Activated CD4-positive, alpha-beta T cell treated with anti-CD3 and anti-CD28 coated beads, Interleukin-2, amount 10 ng/mL, durations not matched to agents 7 days and 5 days (primary cell): ENCODE data around the gene C19orf85. TPM values are rescaled to one million over a fixed set of nuclear protein-coding genes. Genes with fewer than 3 reads are reported as not detected.

Source experiments
- CTCF ChIA-PET: fragments of 350-600 bp; sonication (Branson Sonifier 250); formaldehyde crosslinking; loops from one replicate; lab custom pipeline; 2021; ENCODE audit warnings: antibody characterized with exemption; lab: Charles Lee
- POLR2A ChIA-PET: fragments of 350-600 bp; sonication (Branson Sonifier 250); formaldehyde crosslinking; loops from one replicate; lab custom pipeline; 2021; ENCODE audit warnings: antibody characterized with exemption; lab: Charles Lee
- DNase-seq: peaks from one replicate; pipeline ENCODE4 v3.0.0-alpha.2; 2020
- H3K27ac Mint-ChIP-seq: one replicate; pipeline ENCODE4 v1.8.0; 2021; ENCODE audit warnings: mild to moderate bottlenecking, moderate library complexity, mixed read lengths
- H3K27me3 Mint-ChIP-seq: one replicate; pipeline ENCODE4 v1.8.0; 2021; ENCODE audit warnings: mixed read lengths
- H3K36me3 Mint-ChIP-seq: one replicate; pipeline ENCODE4 v1.8.0; 2021; ENCODE audit warnings: low read depth, mixed read lengths
- H3K4me1 Mint-ChIP-seq: one replicate; pipeline ENCODE4 v1.8.0; 2021; ENCODE audit warnings: mixed read lengths
- H3K4me3 Mint-ChIP-seq: one replicate; pipeline ENCODE4 v1.8.0; 2021; ENCODE audit warnings: mild to moderate bottlenecking, moderate library complexity, mixed read lengths
- H3K9me3 Mint-ChIP-seq: one replicate; pipeline ENCODE4 v1.8.0; 2021; ENCODE audit warnings: mixed read lengths
- total RNA-seq, 2 experiments: library from RNA; stranded (reverse); gene quantifications; one replicate each; pipeline ENCODE4 v1.2.3, GENCODE V29; 2021

Gene C19orf85
- total RNA-seq, 2 experiments from 2014 or later, result not detected

- no peaks in the 10 kb centered on the region for H3K36me3 Mint-ChIP-seq
- DNase-seq, result peak; percentile 65
- H3K4me1 Mint-ChIP-seq, result peaks cover 7% of the 10 kb centered on the region
- POLR2A ChIA-PET, result interaction anchor here (0.5 kb wide), 1 partner anchor 9 kb away, joined by 3 read pairs; the partner anchor contains the start of gene ZNF628
- H3K27me3 Mint-ChIP-seq, result peaks cover 2% of the 10 kb centered on the region
- CTCF ChIA-PET, result interaction anchor here (0.5 to 3.0 kb wide), 16 partner anchors 9 to 1377 kb away, joined by 3 to 22 read pairs (median 3); partner anchors contain the start of genes U2AF2 and ZNF628
- peak overlapping the region; percentile 9 for H3K27ac Mint-ChIP-seq
- H3K4me3 Mint-ChIP-seq, result no peak overlapping the region
- H3K9me3 Mint-ChIP-seq, result no peaks in the 10 kb centered on the region
Measured at GRCh38 chr19:55467236-55468053, 2.9 kb upstream of the C19orf85 start.

- Mint-ChIP-seq H3K4me3 (no peak overlapping the region), H3K4me1 (peaks cover 16% of the 10 kb centered on the region), H3K27me3 (peaks cover 2% of the 10 kb centered on the region), H3K9me3 (no peaks in the 10 kb centered on the region), H3K36me3 (no peaks in the 10 kb centered on the region), H3K27ac (no peak overlapping the region)
- ChIA-PET CTCF (interaction anchor here (1.1 to 3.0 kb wide), 3 partner anchors 8 to 166 kb away, joined by 3 to 22 read pairs (median 4); no protein-coding TSS in a partner anchor), POLR2A (no interaction called here)
- no peak for DNase-seq
Measured at GRCh38 chr19:55466241-55466614, 1.7 kb upstream of the C19orf85 start.

GRCh38 chr19:55465460-55466240 lies 1.1 kb upstream of the C19orf85 start:
- Mint-ChIP-seq H3K27me3 (peaks cover 2% of the 10 kb centered on the region), H3K9me3 (no peaks in the 10 kb centered on the region), H3K4me3 (no peak overlapping the region), H3K4me1 (peaks cover 20% of the 10 kb centered on the region), H3K27ac (no peak overlapping the region), H3K36me3 (no peaks in the 10 kb centered on the region)
- ChIA-PET POLR2A (no interaction called here), CTCF (interaction anchor here (1.1 to 3.0 kb wide), 3 partner anchors 8 to 167 kb away, joined by 3 to 22 read pairs (median 4); no protein-coding TSS in a partner anchor)
- DNase-seq, result no peak

GRCh38 chr19:55464039-55464661 lies 401 bp downstream of the C19orf85 start:
- peaks cover 27% of the 10 kb centered on the region for H3K4me1 Mint-ChIP-seq
- no peak overlapping the region for H3K27ac Mint-ChIP-seq
- POLR2A ChIA-PET, result no interaction called here
- DNase-seq, result no peak
- peaks cover 2% of the 10 kb centered on the region for H3K27me3 Mint-ChIP-seq
- H3K36me3 Mint-ChIP-seq, result no peaks in the 10 kb centered on the region
- no peaks in the 10 kb centered on the region for H3K9me3 Mint-ChIP-seq
- CTCF ChIA-PET, result interaction anchor here (1.2 kb wide), 1 partner anchor 40 kb away, joined by 3 read pairs; no protein-coding TSS in a partner anchor
- H3K4me3 Mint-ChIP-seq, result no peak overlapping the region

GRCh38 chr19:55463583-55464031 lies 944 bp downstream of the C19orf85 start:
- no peak for DNase-seq
- Mint-ChIP-seq H3K27ac (no peak overlapping the region), H3K9me3 (no peaks in the 10 kb centered on the region), H3K4me1 (peaks cover 27% of the 10 kb centered on the region), H3K36me3 (no peaks in the 10 kb centered on the region), H3K27me3 (peaks cover 2% of the 10 kb centered on the region), H3K4me3 (no peak overlapping the region)
- POLR2A ChIA-PET, result no interaction called here
- CTCF ChIA-PET, result interaction anchor here (1.2 kb wide), 1 partner anchor 40 kb away, joined by 3 read pairs; no protein-coding TSS in a partner anchor

- H3K9me3 Mint-ChIP-seq, result no peaks in the 10 kb centered on the region
- no peaks in the 10 kb centered on the region for H3K36me3 Mint-ChIP-seq
- no peak overlapping the region for H3K27ac Mint-ChIP-seq
- peak overlapping the region; percentile 75 for H3K4me3 Mint-ChIP-seq
- DNase-seq, result no peak
- H3K4me1 Mint-ChIP-seq, result peaks cover 25% of the 10 kb centered on the region
- H3K27me3 Mint-ChIP-seq, result peaks cover 2% of the 10 kb centered on the region
- POLR2A ChIA-PET, result no interaction called here
- CTCF ChIA-PET, result interaction anchor here (1.2 to 1.7 kb wide), 2 partner anchors 9 to 41 kb away, joined by 3 to 5 read pairs; no protein-coding TSS in a partner anchor
Measured at GRCh38 chr19:55462722-55463121, 1.8 kb downstream of the C19orf85 start.

GRCh38 chr19:55461974-55462626 lies 2.5 kb downstream of the C19orf85 start:
- Mint-ChIP-seq H3K27ac (peak overlapping the region; percentile 85), H3K4me3 (peak overlapping the region; percentile 75), H3K4me1 (peaks cover 25% of the 10 kb centered on the region), H3K27me3 (peaks cover 2% of the 10 kb centered on the region), H3K36me3 (no peaks in the 10 kb centered on the region), H3K9me3 (no peaks in the 10 kb centered on the region)
- POLR2A ChIA-PET, result no interaction called here
- no peak for DNase-seq
- CTCF ChIA-PET, result interaction anchor here (0.5 to 1.7 kb wide), 5 partner anchors 9 to 707 kb away, joined by 3 to 9 read pairs (median 3); no protein-coding TSS in a partner anchor

- DNase-seq, result peak; percentile 100
- H3K4me3 Mint-ChIP-seq, result peak within 1 kb of the TSS; percentile 75
- ChIA-PET CTCF (interaction anchor here (0.5 to 1.7 kb wide), 5 partner anchors 8 to 708 kb away, joined by 3 to 9 read pairs (median 3); no protein-coding TSS in a partner anchor), POLR2A (no interaction called here)
- H3K27me3 Mint-ChIP-seq, result peaks cover 1% of the 10 kb centered on the region
- H3K27ac Mint-ChIP-seq, result peak within 1 kb of the TSS; percentile 85
- H3K9me3 Mint-ChIP-seq, result no peaks in the 10 kb centered on the region
- H3K36me3 Mint-ChIP-seq, result no peaks in the 10 kb centered on the region
- peaks cover 25% of the 10 kb centered on the region for H3K4me1 Mint-ChIP-seq
Measured at GRCh38 chr19:55461259-55461973, 3.1 kb downstream of the C19orf85 start, which contains the start of gene ISOC2. Gene ISOC2, minus strand, starts transcription at chr19:55461642. Its CDS starts 5,156 bp downstream, at chr19:55456486.

- DNase-seq, result peak; percentile 30
- CTCF ChIA-PET, result interaction anchor here (1.5 kb wide), 2 partner anchors 24 to 43 kb away, joined by 3 to 4 read pairs; partner anchors contain the start of gene NAT14
- H3K27ac Mint-ChIP-seq, result peak overlapping the region; percentile 85
Measured at GRCh38 chr19:55460670-55461258, 3.8 kb downstream of the C19orf85 start.

GRCh38 chr19:55459950-55460657 lies 4.4 kb downstream of the C19orf85 start:
- ChIA-PET CTCF (interaction anchor here (1.4 to 1.5 kb wide), 3 partner anchors 25 to 319 kb away, joined by 3 to 4 read pairs (median 3); partner anchors contain the start of gene NAT14), POLR2A (no interaction called here)
- Mint-ChIP-seq H3K27me3 (no peaks in the 10 kb centered on the region), H3K27ac (no peak overlapping the region), H3K4me3 (peak overlapping the region; percentile 75), H3K4me1 (peaks cover 25% of the 10 kb centered on the region), H3K36me3 (no peaks in the 10 kb centered on the region), H3K9me3 (no peaks in the 10 kb centered on the region)
- no peak for DNase-seq

More at GRCh38 chr19:55460670-55461258, 3.8 kb downstream of the C19orf85 start:
- Mint-ChIP-seq H3K4me3 (peak overlapping the region; percentile 75), H3K9me3 (no peaks in the 10 kb centered on the region), H3K36me3 (no peaks in the 10 kb centered on the region), H3K4me1 (peaks cover 25% of the 10 kb centered on the region), H3K27me3 (no peaks in the 10 kb centered on the region)
- POLR2A ChIA-PET, result no interaction called here
